GM21526 (cell line): ENCODE results near the gene SETD2.

Source experiments
- ATAC-seq: cut with Tn5 transposase; IDR thresholded peaks from one replicate; pipeline ENCODE4 v1.9.1; 2021; ENCODE audit warnings: moderate library complexity; ENCODE audit not compliant: unreplicated experiment, low FRiP score

SETD2 gene

GRCh38 chr3:46968783-46969428 is 195.0 kb downstream of the SETD2 start:
- ATAC-seq, result no peak

GRCh38 chr3:46966811-46967210 is 197.1 kb downstream of the SETD2 start:
- ATAC-seq, result no peak
